HG03103 (cell line): ENCODE results near the gene SLC28A2.
A peak's percentile ranks its signal among the peaks of the same experiment; 100 is the strongest.
"Not testable (repeated sequence)": the region's sequence is repeated elsewhere in the genome, so short reads cannot be mapped to it uniquely, and the experiment has no call there.

Experiments
- ATAC-seq: cut with Tn5 transposase; IDR thresholded peaks from one replicate; pipeline ENCODE4 v1.9.1; 2021; ENCODE audit warnings: low read depth; ENCODE audit not compliant: unreplicated experiment

Gene SLC28A2

DNA sequence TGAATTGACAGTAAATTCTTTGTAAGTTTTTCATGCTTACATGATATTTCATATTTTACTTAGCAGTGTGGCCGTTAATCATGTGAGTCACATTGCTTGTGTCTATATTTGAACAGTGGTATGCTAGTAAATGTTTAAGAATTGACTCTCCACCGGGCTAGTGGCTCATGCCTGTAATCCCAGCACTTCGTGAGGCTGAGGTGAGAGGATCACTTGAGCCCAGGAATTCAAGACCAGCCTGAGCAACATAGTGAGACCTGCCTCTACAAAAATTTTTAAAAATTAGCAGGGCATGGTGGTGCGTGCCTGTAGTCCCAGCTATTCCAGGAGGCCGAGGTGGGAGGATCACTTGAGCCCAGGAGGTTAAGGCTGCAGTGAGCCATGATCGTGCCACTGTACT is 2.8 kb downstream of the SLC28A2 start:
- not testable (repeated sequence) for ATAC-seq

GRCh38 chr15:45259796-45260195 is 7.8 kb downstream of the SLC28A2 start:
- no peak for ATAC-seq

- no peak for ATAC-seq
Observed at GRCh38 chr15:45262906-45263461, 10.9 kb downstream of the SLC28A2 start.

GRCh38 chr15:45263854-45264253 is 11.8 kb downstream of the SLC28A2 start:
- ATAC-seq: no peak

DNA sequence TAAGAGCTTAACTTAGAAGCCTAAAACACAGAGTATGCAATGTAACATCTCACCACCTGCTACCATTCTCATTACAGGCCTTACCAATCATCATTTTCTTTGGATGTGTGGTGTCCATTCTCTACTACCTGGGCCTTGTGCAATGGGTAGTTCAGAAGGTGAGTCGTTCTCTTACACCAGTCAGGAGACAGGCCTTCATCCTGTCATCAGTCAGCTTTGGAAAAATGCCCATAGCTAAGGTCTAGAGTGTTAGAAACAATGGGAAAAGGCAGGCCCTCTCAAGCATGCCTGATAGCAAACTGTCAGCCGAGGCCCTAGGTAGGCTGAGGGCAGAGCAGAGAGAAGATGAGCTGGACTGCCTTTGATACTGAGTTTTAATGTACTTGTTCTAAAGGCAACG is 13.5 kb downstream of the SLC28A2 start:
- ATAC-seq: no peak

- no peak for ATAC-seq
Observed at GRCh38 chr15:45268135-45268534, 16.1 kb downstream of the SLC28A2 start.

DNA sequence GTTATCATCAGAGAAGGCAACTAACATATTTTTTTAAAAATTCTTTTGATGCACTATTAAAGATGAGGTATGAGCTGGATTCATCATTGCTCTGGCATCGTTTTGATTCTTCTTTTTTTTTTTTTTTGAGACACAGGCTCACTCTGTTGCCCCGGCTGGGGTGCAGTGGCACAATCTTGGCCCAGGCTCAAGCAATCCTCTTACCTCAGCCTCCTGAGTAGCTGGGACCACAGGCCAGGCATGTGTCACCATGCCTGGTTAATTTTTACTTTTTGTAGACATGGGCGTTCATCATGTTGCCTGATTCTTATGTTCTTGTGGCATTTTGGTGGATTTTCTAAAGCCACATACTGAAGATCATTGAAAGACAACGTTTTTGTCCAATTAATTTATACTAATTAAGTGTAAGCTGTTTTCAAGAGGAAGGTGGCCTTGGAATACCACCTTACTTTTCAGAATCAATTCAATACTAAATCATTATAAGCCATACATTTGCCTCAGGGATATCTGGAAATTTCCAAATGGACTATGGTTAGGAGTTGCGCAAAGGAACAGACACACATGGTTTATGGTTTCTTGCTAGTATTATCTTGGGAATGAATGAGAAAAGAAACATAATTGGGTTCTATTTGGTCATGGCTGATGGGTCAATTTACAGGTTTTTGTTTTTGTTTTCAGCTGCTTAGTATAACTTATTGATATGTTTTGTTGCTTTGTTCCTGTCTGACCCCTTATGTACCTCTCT is 22.8 kb downstream of the SLC28A2 start:
- no peak for ATAC-seq

GRCh38 chr15:45276831-45277230 is 24.8 kb downstream of the SLC28A2 start:
- ATAC-seq: no peak

DNA sequence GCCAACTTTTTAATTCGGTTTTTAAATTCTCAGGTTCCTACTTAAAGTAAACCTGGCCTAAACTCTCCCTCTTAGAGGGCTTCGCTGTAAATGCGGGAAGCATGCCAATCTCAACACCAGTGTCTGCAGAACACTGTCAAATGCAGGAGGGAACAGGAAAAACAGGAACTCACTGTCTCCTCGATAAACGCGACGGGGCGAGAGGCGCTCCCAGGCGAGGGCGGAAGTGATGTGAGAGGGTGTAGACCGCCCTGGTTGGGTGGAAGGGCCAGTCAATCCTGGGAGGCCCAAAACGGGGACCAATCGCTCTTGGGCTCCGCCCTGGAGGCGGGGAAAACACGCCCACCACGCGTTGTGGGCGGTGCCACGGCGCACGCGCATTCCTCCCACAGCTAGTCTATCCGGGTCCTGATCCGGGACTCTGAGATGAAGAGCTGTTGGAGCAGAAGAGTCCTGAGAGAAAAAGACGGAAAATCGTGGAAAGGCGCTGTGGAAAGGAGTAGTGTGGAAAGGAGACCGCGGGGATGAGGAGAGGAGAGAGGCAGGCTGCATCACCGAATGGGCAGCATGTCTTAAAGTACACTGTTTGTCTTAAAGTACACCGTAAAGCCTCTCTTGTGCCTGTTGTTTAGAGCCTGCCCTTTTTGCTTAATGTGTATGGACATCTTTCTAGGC is 27.1 kb downstream of the SLC28A2 start:
- peak; percentile 99 for ATAC-seq

DNA sequence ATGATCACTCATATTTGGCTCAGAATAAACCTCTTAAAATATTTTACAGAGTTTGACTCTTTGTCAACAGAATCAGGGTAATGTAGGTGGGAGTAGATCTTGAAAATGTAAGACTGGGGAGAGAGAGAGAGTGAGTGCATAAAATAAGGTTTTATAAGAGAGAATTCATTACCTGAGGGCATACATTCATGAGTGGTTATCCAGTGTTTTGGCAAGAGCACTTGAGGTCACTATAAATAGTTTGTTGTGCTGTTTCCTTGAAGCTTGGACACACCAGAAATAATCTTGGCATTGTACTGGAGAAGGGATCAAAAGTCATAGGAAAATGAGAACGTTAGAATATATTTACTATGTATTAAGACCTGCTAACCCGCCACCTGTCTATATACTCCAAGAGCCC is 33.4 kb downstream of the SLC28A2 start:
- no peak for ATAC-seq

- no peak for ATAC-seq
Observed at GRCh38 chr15:45287390-45287956, 35.4 kb downstream of the SLC28A2 start.

- ATAC-seq: no peak
Observed at GRCh38 chr15:45288947-45289346, 36.9 kb downstream of the SLC28A2 start.

- ATAC-seq: no peak
Observed at GRCh38 chr15:45291822-45292582, 40.0 kb downstream of the SLC28A2 start.

- not testable (repeated sequence) for ATAC-seq
Observed at GRCh38 chr15:45293326-45293725, 41.3 kb downstream of the SLC28A2 start.

DNA sequence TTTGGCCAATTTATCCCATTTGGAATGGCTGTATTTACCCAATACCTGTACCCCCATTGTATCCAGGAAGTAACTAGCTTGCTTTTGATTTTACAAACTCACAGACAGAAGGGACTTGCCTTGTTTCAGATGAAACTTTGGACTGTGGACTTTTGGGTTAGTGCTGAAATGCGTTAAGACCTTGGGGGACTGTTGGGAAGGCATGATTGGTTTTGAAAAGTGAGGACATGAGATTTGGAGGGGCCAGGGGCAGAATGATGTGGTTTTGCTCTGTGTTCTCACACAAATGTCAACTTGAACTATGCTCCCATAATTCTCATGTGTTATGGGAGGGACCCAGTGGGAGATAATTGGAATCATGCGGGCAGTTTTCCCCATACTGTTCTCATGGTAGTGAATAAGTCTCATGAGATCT is 46.9 kb downstream of the SLC28A2 start:
- not testable (repeated sequence) for ATAC-seq

GRCh38 chr15:45304711-45305110 is 52.7 kb downstream of the SLC28A2 start:
- ATAC-seq: no peak

GRCh38 chr15:45306105-45306504 is 54.1 kb downstream of the SLC28A2 start:
- ATAC-seq: no peak

DNA sequence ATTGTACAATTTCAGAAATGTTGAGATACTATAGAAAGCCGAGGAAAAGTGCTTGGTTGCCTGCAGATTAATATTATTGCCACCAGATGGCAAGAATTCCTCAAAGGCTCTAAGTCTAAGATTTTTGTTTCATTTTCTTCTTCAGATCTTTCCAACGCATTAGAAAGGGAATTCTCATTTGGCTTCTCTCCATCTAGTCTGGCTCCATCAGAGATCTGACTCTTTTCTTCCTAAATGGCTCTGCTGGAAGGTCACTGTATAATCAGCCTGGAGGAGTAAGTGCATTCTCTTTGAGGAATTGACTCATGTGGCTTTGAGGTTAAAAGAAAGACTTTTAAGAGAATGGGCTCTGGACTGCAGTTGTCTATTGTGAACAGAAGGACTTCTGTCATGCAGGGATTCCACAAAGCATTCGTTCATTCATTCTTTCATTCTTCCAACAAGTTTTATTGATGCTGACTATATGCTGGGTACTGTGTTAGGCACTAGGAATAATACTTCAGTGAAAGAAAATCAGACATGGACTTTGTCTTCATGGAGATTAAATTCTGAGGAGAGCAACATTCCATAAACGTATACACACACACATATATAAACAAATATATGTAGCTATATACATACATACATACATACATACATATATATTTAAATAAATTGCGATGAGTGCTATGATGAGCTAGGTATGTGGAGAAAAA is 55.3 kb downstream of the SLC28A2 start:
- ATAC-seq: no peak

DNA sequence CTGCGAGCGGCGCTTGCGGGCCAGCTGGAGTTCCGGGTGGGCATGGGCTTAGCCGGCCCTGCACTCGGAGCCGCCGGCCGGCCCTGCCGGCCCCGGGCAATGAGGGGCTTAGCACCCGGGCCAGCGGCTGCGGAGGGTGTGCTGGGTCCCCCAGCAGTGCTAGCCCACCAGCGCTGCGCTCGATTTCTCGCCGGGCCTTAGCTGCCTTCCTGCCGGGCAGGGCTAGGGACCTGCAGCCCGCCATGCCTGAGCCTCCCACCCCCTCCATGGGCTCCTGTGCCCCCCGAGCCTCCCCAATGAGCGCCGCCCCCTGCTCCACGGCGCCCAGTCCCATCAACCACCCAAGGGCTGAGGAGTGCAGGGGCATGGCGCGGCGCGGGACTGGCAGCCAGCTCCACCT is 62.1 kb downstream of the SLC28A2 start:
- not testable (repeated sequence) for ATAC-seq

DNA sequence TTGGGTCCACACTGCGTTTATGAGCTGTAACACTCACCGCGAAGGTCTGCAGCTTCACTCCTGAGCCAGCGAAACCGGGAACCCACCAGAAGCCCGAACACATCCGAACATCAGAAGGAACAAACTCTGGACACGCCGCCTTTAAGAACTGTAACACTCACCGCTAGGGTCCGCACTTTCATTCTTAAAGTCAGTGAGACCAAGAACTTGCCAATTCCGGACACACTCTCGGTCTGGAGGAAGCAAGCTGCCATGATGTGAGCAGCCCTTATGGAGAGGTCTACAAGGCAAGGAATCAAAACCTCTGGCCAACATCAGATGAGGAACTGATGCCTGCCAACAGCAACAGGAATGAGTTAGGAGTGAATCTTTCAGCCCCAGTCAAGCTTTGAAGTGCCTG is 62.9 kb downstream of the SLC28A2 start:
- ATAC-seq: no peak
